Gastrocnemius medialis (tissue), 4 donors: Measurements from ENCODE around the gene RBM46.

Experiments
- POLR2A ChIP-seq, 2 donors: fragments of 450-650 bp; IDR thresholded peaks; one replicate each; pipeline ENCODE4 v1.6.1; 2017; ENCODE audit warnings: antibody characterized with exemption in 2 of 2, mild to moderate bottlenecking in 2 of 2, moderate library complexity in 2 of 2
- TF ChIP-seq, protein P1 (sequence below), 5 experiments: fragments of 450-650 bp in 3 of 5; fragments of 200-600 bp in 2 of 5; sonication (generic) in 2 of 5; IDR thresholded peaks in 4 of 5; conservative IDR thresholded peaks in 1 of 5; 1 replicate in 4 of 5; 2 replicates in 1 of 5; pipeline ENCODE4 v1.5.1; 2016 to 2019; ENCODE audit warnings: antibody characterized with exemption in 5 of 5, mild to moderate bottlenecking in 3 of 5, moderate library complexity in 3 of 5

DNA sequence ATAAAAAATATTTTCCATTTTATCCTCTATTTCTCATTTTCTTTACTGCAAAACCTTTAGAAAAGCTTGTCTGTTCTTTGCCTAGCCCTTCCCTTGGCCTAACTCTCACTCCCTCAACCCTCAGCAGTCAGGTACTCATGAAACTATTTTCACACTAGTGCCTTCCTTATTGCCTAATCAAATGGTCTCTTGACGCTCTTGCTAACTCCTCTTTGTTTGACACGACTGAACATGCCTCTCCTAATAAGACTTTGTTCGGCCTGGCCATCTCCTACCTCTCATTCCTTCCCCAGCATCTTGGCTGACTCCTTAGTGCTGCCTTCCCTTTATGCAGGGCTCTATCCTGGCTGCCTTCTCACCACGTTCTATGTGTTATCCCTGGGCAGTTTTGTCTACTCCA, 48.4 kb upstream of the RBM46 start:
- TF ChIP-seq, protein P1, sequence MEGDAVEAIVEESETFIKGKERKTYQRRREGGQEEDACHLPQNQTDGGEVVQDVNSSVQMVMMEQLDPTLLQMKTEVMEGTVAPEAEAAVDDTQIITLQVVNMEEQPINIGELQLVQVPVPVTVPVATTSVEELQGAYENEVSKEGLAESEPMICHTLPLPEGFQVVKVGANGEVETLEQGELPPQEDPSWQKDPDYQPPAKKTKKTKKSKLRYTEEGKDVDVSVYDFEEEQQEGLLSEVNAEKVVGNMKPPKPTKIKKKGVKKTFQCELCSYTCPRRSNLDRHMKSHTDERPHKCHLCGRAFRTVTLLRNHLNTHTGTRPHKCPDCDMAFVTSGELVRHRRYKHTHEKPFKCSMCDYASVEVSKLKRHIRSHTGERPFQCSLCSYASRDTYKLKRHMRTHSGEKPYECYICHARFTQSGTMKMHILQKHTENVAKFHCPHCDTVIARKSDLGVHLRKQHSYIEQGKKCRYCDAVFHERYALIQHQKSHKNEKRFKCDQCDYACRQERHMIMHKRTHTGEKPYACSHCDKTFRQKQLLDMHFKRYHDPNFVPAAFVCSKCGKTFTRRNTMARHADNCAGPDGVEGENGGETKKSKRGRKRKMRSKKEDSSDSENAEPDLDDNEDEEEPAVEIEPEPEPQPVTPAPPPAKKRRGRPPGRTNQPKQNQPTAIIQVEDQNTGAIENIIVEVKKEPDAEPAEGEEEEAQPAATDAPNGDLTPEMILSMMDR (IDR thresholded peaks at IDR 0.05 in 4 of 5, conservative IDR thresholded peaks at IDR 0.05 in 1 of 5) = no peak
- TF ChIP-seq POLR2A (IDR thresholded peaks at IDR 0.05) = no peak
